GM18526 (cell line): ENCODE measurements around the gene KCNK13.

Experiments
- POLR2A ChIP-seq: IDR thresholded peaks from 3 replicates; pipeline ENCODE4 v1.6.1; 2011; ENCODE audit not compliant: insufficient read length; ENCODE audit errors: extremely low read depth

KCNK13 gene

GRCh38 chr14:90194706-90195105 lies 132.9 kb downstream of the KCNK13 start:
- no peak for TF ChIP-seq POLR2A

GRCh38 chr14:90198541-90199060 lies 136.8 kb downstream of the KCNK13 start:
- TF ChIP-seq POLR2A: no peak

GRCh38 chr14:90201344-90201743 lies 139.6 kb downstream of the KCNK13 start:
- TF ChIP-seq POLR2A: no peak

GRCh38 chr14:90204516-90204915 lies 142.7 kb downstream of the KCNK13 start:
- no peak for TF ChIP-seq POLR2A

GRCh38 chr14:90213099-90213748 lies 151.4 kb downstream of the KCNK13 start:
- TF ChIP-seq POLR2A: no peak

GRCh38 chr14:90228478-90228877 lies 166.7 kb downstream of the KCNK13 start:
- TF ChIP-seq POLR2A: no peak
